ENCODE data around the gene FOXA1. TPM values are rescaled to one million over a fixed set of nuclear protein-coding genes. Genes with fewer than 3 reads are reported as not detected.
A peak's percentile ranks its signal among the peaks of the same experiment; 100 is the strongest.

The FOXA1 gene
- total RNA-seq, 1 experiment from 2014 or later, result 212 TPM

DNA sequence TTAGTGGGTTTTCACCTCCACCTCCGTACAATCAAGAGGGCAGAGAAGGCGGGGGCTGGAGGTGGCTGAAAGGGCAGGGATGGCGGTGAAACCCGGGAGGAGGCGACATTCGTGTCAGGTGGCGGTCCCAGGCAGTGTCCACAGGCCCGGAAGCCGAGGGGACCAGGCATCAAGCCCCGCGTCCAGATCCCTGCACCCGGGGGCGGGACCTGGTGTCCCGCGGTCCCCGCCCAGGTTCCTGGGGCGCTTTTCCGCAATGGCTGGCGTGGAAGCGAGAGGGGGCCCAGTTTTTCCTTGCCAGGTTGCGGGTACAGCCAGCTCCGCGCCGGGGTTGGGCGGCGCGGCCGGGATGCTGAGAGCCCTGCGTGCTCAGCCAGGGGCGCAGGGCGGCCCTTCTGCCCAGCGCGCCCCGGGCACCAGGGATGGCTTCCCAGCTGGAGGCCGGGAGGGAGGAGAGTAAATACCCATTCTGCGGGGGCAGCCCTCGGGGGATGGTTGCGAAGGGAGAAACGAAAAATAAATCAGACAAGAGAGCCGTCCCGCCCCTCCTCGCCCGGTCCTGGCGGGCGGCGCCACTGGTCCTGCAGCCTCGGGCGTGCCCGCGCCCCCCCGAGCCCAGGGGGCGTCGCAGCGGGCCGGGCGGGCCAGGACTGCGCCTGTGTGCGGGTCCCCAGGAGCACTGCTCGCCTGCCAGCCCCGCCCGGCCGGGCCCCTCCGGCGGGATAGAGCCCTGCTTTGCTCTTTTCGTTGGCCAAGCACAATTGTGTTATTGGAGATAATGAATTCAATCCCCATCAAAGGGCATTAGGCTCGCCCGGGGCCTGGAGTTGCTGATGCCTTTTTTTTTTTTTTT, 11.5 kb downstream of the FOXA1 start:
- H3K27ac ChIP-seq (ENCODE audit: low read length), result peak overlapping the region; percentile 99
- DNase-seq, result peak; percentile 85
- TF ChIP-seq CTCF (conservative IDR thresholded peaks at IDR 0.05; ENCODE audit: low read depth, low read length) (no peak; the same call in 1 of the 2 replicates), EZH2 (IDR thresholded peaks at IDR 0.05; ENCODE audit: low read length, unreplicated experiment) (no peak)
- H3K79me2 ChIP-seq (ENCODE audit: low read length), result peaks cover 50% of the 10 kb centered on the region
- peaks cover under 1% of the 10 kb centered on the region for H3K36me3 ChIP-seq (ENCODE audit: low read depth, low read length)
- no TSS peak for BruUV-seq (replicated peaks)
- ChIA-PET CTCF (interaction anchor here (1.1 kb wide), 1 partner anchor 17 kb away, joined by 3 read pairs; no protein-coding TSS in a partner anchor), POLR2A (ENCODE audit: unreplicated experiment) (no interaction called here)
- H3K4me2 ChIP-seq (ENCODE audit: low read length), result peak overlapping the region; percentile 89
- intact Hi-C loops (cut with micrococcal nuclease), result loop anchor here (1.0 to 10.0 kb wide), 3 partner anchors 147 to 409 kb away; partner anchors contain the start of gene SLC25A21
- H4K20me1 ChIP-seq (ENCODE audit: low read length), result no peaks in the 10 kb centered on the region
- no peaks in the 10 kb centered on the region for H3K9me3 ChIP-seq (ENCODE audit: low read length)
- no peaks in the 10 kb centered on the region for H3K27me3 ChIP-seq (ENCODE audit: low read length)
- no peaks in the 10 kb centered on the region for H3K9me2 ChIP-seq (replicated peaks; ENCODE audit: low read length)
- H3F3A ChIP-seq (ENCODE audit: low read length, unreplicated experiment), result peaks cover 25% of the 10 kb centered on the region
- ATAC-seq, result peak; percentile 26
- peak overlapping the region; percentile 76 for H2AFZ ChIP-seq (ENCODE audit: low read length)
- peak overlapping the region; percentile 99 for H3K9ac ChIP-seq (ENCODE audit: low read length)
- H3K4me1 ChIP-seq (ENCODE audit: insufficient read depth, low read length), result peaks cover 86% of the 10 kb centered on the region
- peak overlapping the region; percentile 96 for H3K4me3 ChIP-seq (ENCODE audit: low read length)

- TF ChIP-seq EZH2 (IDR thresholded peaks at IDR 0.05; ENCODE audit: low read length, unreplicated experiment), result no peak
- no peak for TF ChIP-seq EZH2phosphoT487 (IDR thresholded peaks at IDR 0.05; ENCODE audit: borderline replicate concordance, low read length)
- no peak for TF ChIP-seq CTCF (conservative IDR thresholded peaks at IDR 0.05; ENCODE audit: low read depth, low read length)
- H4K20me1 ChIP-seq (ENCODE audit: low read length), result no peaks in the 10 kb centered on the region
- DNase-seq, result peak; percentile 97
- no peaks in the 10 kb centered on the region for H3K9me3 ChIP-seq (ENCODE audit: low read length)
- no TSS peak for BruUV-seq (replicated peaks)
- no peaks in the 10 kb centered on the region for H3K27me3 ChIP-seq (ENCODE audit: low read length)
- peak overlapping the region; percentile 95 for H3K27ac ChIP-seq (ENCODE audit: low read length)
- intact Hi-C loops (cut with micrococcal nuclease), result loop anchor here (1.0 to 10.0 kb wide), 2 partner anchors 13 to 405 kb away; partner anchors contain the start of gene SLC25A21
- peak overlapping the region; percentile 71 for H3K9ac ChIP-seq (ENCODE audit: low read length)
- no peaks in the 10 kb centered on the region for H3K36me3 ChIP-seq (ENCODE audit: low read depth, low read length)
- peaks cover 64% of the 10 kb centered on the region for H3K4me1 ChIP-seq (ENCODE audit: insufficient read depth, low read length)
- H3K4me2 ChIP-seq (ENCODE audit: low read length), result peak overlapping the region; percentile 67
- ChIA-PET CTCF (interaction anchor here (0.7 kb wide), 1 partner anchor 14 kb away, joined by 3 read pairs; no protein-coding TSS in a partner anchor), POLR2A (ENCODE audit: unreplicated experiment) (no interaction called here)
- no peak overlapping the region for H2AFZ ChIP-seq (ENCODE audit: low read length)
- no peak overlapping the region; the same call in 1 of the 2 replicates for H3K4me3 ChIP-seq (ENCODE audit: low read length)
- no peaks in the 10 kb centered on the region for H3K9me2 ChIP-seq (replicated peaks; ENCODE audit: low read length)
- H3F3A ChIP-seq (ENCODE audit: low read length, unreplicated experiment), result peaks cover 25% of the 10 kb centered on the region
- ATAC-seq, result peak; percentile 29
- H3K79me2 ChIP-seq (ENCODE audit: low read length), result peaks cover 16% of the 10 kb centered on the region; the same call in 1 of the 2 replicates
Measured at GRCh38 chr14:37580146-37580545, 14.9 kb downstream of the FOXA1 start.

DNA sequence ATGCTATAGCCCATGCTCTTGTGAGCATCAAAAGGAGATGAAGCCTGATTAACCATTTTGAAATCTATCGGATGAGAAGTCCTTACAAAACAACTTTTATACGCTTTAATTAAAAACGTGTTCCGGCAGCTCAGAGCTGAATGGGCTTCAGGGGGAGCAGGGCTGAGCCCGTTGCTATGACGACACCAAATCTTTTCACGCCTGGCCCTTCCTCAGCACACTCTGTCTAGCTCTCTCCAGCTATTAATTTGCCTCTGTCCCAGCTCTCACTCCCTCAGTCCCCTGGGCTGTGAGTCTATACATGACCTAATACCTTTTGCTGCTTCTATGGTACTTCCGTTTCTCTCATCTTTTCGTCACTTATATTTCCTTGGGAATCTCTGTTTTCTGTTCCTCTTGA, 15.8 kb downstream of the FOXA1 start:
- ATAC-seq (no peak), DNase-seq (no peak)
- Histone ChIP-seq H3K9me2 (replicated peaks; ENCODE audit: low read length) (no peaks in the 10 kb centered on the region), H3K79me2 (ENCODE audit: low read length) (peaks cover 12% of the 10 kb centered on the region; the same call in 1 of the 2 replicates), H3K4me3 (ENCODE audit: low read length) (peak overlapping the region; percentile 26), H3F3A (ENCODE audit: low read length, unreplicated experiment) (peaks cover 25% of the 10 kb centered on the region), H3K4me1 (ENCODE audit: insufficient read depth, low read length) (peaks cover 56% of the 10 kb centered on the region), H3K27ac (ENCODE audit: low read length) (peak overlapping the region; percentile 95), H2AFZ (ENCODE audit: low read length) (no peak overlapping the region), H3K4me2 (ENCODE audit: low read length) (peak overlapping the region; percentile 67), H3K36me3 (ENCODE audit: low read depth, low read length) (no peaks in the 10 kb centered on the region), H3K9me3 (ENCODE audit: low read length) (no peaks in the 10 kb centered on the region), H3K27me3 (ENCODE audit: low read length) (no peaks in the 10 kb centered on the region), H4K20me1 (ENCODE audit: low read length) (no peaks in the 10 kb centered on the region), H3K9ac (ENCODE audit: low read length) (peak overlapping the region; percentile 71)
- BruUV-seq (replicated peaks), result no TSS peak
- TF ChIP-seq CTCF (conservative IDR thresholded peaks at IDR 0.05; ENCODE audit: low read depth, low read length) (no peak), EZH2phosphoT487 (IDR thresholded peaks at IDR 0.05; ENCODE audit: borderline replicate concordance, low read length) (no peak), EZH2 (IDR thresholded peaks at IDR 0.05; ENCODE audit: low read length, unreplicated experiment) (no peak)
- CTCF ChIA-PET, result no interaction called here
- intact Hi-C loops (cut with micrococcal nuclease), result no loop called here
- POLR2A ChIA-PET (ENCODE audit: unreplicated experiment), result no interaction called here
